Adipocyte (in vitro differentiated cells): ENCODE measurements around the gene SUGCT.

Source experiments
- DNase-seq: peaks from one replicate; pipeline ENCODE4 v3.0.0-alpha.2; 2015; ENCODE audit warnings: low read depth
- H3K27me3 ChIP-seq: replicated peaks from 2 replicates; pipeline ENCODE4 v1.7.0; 2013; ENCODE audit warnings: mild to moderate bottlenecking, low read length, moderate library complexity; ENCODE audit not compliant: control insufficient read depth, insufficient read depth
- H3K36me3 ChIP-seq: 2 replicates; pipeline ENCODE4 v1.7.0; 2013; ENCODE audit warnings: low read length, mild to moderate bottlenecking, moderate library complexity; ENCODE audit not compliant: control insufficient read depth, insufficient read depth, severe bottlenecking
- H3K4me1 ChIP-seq: 2 replicates; pipeline ENCODE4 v1.7.0; 2013; ENCODE audit warnings: mild to moderate bottlenecking, low read length, moderate library complexity; ENCODE audit not compliant: control insufficient read depth, insufficient read depth
- H3K4me3 ChIP-seq: 2 replicates; pipeline ENCODE4 v1.7.0; 2013; ENCODE audit warnings: mild to moderate bottlenecking, low read length, moderate library complexity
- H3K9ac ChIP-seq: 2 replicates; pipeline ENCODE4 v1.7.0; 2013; ENCODE audit warnings: mild to moderate bottlenecking, low read length, moderate library complexity
- H3K9me3 ChIP-seq: 2 replicates; pipeline ENCODE4 v1.7.0; 2013; ENCODE audit warnings: mild to moderate bottlenecking, low read length, moderate library complexity; ENCODE audit not compliant: control insufficient read depth

The SUGCT gene

DNA sequence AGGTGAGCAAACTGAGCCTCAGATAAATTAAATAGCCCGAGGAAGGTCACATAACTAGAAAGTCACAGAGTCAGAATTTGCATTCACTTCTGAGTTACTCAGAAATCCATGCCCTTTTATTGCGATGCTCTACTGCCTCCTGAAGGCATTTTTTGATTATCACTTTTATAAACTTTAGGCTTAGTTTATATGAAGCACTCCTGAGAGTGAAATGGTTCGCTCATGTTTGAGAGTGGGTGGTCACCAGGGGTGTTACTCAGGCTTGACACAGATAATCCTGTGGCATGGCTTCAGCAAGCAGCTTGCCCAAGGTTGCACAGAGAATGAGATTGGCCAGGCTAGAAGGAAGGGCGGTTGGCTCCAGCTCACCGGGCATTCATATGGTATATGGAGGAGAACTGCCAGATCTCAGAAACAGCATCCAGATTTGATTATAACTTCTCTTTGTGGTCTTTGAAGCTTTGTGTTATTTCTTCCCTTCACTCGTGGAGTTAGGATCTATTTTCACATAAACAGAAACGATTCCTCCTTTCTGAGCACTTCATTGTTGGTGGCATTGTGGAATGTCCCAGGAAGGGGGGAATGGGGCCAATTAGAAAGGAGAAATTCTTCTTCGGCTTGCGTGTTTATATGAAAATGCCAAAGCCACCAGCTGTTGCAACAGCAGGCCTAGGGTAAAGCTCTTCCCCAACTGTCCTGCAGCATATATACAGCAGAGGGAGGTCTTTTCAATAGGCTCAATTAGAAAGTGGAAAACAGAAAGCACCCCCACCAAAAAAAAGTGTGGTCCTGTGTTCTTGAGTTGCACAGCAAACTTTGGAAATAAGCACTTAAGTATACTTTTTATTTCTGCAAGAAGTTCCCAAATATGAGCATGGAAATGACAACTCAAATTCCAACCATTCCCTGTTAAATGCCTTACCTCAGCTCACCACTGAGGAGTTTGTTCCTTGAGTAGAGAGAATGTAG, 628.8 kb downstream of the SUGCT start:
- Histone ChIP-seq H3K4me1 (peaks cover 19% of the 10 kb centered on the region), H3K4me3 (no peak overlapping the region), H3K9me3 (no peaks in the 10 kb centered on the region), H3K9ac (peak overlapping the region; percentile 31), H3K36me3 (no peaks in the 10 kb centered on the region), H3K27me3 (no peaks in the 10 kb centered on the region)
- peak; percentile 91 for DNase-seq

DNA sequence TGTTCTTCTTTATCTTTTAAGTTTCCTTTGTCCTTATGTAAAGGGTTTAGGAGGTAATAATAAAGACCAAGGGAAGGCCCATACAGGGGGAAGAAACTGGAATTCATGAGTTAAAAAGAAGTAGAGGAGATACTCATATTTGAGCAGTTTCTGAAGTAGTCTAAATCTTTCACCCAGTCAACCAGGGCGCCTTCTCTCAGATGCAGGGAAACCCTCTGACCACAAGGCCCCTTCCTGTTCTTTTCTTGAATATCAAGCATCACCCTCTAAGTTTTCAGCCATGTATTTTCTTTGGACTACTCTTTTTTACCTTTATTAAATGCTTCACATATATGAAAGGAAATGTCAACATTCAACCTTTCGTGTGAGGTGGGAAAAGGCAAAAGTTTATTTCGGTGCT, 630.8 kb downstream of the SUGCT start:
- Histone ChIP-seq H3K9ac (no peak overlapping the region), H3K4me1 (peaks cover 11% of the 10 kb centered on the region), H3K27me3 (no peaks in the 10 kb centered on the region), H3K4me3 (no peak overlapping the region), H3K9me3 (no peaks in the 10 kb centered on the region), H3K36me3 (no peaks in the 10 kb centered on the region)
- DNase-seq = no peak

DNA sequence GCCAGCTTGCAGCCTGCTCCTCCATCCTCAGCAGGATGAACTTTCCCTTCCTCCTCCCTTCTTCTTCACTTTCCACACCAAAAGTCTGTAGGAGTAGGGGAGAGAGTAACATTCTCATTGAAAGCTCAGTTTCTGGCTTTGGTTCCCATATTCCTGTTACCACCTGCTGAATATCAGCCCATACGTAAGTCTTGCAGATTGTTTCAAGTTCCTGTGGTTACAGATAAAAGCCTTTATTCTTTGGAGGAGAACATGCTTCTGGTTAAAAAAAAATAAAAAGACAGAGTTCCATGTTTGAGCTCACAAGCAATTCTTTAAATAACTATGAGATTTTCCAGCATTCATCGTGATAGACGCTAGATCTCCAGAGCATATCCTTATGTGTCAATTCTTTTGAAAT, 637.3 kb downstream of the SUGCT start:
- Histone ChIP-seq H3K27me3 (no peaks in the 10 kb centered on the region), H3K9ac (no peak overlapping the region), H3K9me3 (no peaks in the 10 kb centered on the region), H3K36me3 (no peaks in the 10 kb centered on the region), H3K4me3 (no peak overlapping the region), H3K4me1 (no peaks in the 10 kb centered on the region)
- no peak for DNase-seq

DNA sequence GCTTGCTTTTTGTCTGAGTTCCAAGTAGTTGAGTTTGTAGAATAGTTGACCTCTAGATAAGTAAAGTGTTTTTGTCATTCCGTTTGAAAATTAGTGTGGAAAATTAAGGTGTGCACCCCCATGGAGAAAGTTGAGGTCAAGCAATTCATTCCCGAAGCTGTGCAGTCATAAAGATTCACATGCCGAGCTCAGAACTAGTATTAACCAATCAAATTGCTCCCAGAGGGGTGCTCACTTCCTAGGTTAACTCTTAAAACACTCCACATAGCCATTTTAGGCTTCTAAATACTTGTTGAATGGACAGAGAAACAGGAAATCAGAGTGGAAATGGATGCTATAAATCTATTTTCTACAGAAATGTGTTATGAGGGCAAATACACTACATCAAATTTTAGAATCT, 638.9 kb downstream of the SUGCT start:
- H3K27me3 ChIP-seq = no peaks in the 10 kb centered on the region
- DNase-seq = no peak
- H3K4me1 ChIP-seq = no peaks in the 10 kb centered on the region
- H3K9ac ChIP-seq = no peak overlapping the region
- H3K36me3 ChIP-seq = no peaks in the 10 kb centered on the region
- H3K9me3 ChIP-seq = no peaks in the 10 kb centered on the region
- H3K4me3 ChIP-seq = no peak overlapping the region

DNA sequence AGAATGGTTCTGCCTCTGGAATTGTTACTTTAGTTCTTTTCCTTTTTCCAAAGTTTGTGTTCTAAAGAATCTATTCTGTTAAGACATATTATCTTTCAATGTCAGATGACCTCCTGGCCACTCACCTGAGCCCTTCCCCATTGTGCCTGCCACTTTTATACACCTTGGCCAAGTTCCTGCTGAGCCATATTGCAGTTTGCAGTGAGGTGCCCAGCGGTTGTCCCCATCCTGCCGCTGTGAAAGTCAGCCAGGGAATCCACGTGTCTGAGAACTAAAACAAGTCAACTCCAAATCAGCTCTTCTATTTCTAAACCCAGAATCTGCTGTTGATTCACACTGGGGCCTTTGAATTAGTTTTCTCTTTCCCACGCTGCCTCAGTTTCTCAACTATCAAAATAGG, 641.1 kb downstream of the SUGCT start:
- Histone ChIP-seq H3K9me3 (no peaks in the 10 kb centered on the region), H3K9ac (no peak overlapping the region), H3K4me1 (peaks cover 6% of the 10 kb centered on the region), H3K36me3 (no peaks in the 10 kb centered on the region), H3K4me3 (no peak overlapping the region), H3K27me3 (no peaks in the 10 kb centered on the region)
- DNase-seq = no peak

DNA sequence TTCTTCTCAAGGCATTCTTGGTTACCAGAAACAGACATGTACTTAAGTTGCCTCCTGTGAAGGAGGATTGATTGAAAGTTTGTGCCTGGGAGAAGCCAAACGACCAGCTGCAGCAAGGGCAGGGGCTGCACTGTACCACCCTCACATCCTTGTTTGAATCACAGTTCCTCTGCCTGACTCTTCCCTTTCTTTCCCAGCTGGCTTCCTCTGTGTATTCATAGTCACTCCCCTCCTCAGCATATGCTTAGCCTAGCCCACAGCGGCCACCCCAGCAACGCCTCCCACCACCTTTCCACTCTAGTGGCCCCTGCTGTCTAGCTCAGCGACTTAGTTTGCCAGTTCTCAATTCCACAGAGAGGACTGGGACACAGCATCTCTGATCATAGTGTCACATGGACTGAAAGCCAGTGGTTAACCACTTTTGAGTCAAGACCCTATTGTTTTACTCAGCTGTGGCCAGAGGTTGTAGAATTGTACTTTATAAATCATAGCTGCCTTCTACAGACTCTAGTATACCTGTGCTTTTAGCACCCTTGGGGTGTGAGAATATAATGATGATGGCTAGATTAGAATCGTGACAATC, 643.0 kb downstream of the SUGCT start:
- Histone ChIP-seq H3K4me1 (peaks cover 14% of the 10 kb centered on the region), H3K4me3 (no peak overlapping the region)

DNA sequence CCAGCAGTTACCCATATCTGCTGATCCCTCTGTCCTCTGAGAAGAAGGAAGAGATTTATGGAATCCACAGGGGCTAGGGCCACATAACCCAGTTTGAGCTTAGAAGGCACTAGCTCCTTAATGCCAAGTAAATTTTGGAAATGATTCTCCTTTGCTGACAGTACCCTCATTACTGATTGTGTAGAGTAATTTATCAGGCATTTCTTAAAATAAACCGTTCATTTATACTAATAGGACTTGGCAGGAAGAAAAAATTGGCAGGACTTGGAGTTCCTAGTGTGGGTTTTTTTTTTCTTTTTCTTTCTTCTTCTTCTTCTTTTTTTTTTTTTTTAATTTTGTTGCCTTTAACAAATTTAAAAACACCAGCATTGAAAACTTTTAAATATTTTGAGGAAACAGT, 645.7 kb downstream of the SUGCT start:
- H3K27me3 ChIP-seq = no peaks in the 10 kb centered on the region
- DNase-seq = no peak
- no peak overlapping the region for H3K4me3 ChIP-seq
- peaks cover 14% of the 10 kb centered on the region for H3K4me1 ChIP-seq
- H3K9ac ChIP-seq = no peak overlapping the region
- no peaks in the 10 kb centered on the region for H3K36me3 ChIP-seq
- H3K9me3 ChIP-seq = no peaks in the 10 kb centered on the region

More for the DNA sequence above, 643.0 kb downstream of the SUGCT start:
- no peak overlapping the region for H3K9ac ChIP-seq
- DNase-seq = no peak
- H3K9me3 ChIP-seq = no peaks in the 10 kb centered on the region
- H3K36me3 ChIP-seq = no peaks in the 10 kb centered on the region
- no peaks in the 10 kb centered on the region for H3K27me3 ChIP-seq

DNA sequence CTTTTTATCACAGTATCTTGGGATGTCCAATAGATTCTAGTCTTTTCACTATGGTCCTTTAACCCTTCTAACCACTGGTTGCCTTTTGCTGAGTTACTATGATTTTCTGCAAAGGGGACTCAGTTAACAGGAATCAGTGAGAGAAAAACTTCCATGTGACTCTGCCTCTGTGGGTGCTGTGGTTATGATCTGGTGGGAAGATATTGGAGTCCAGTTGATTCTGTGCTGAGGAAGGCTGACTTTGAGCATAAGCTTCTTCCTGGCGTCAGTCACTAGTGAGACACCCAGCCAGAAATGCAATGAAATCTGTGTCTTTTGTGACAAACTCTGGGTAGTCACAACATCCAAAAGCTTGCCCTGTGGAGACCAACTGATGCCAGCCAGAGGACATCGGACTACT, 648.0 kb downstream of the SUGCT start:
- no peak for DNase-seq
- Histone ChIP-seq H3K4me1 (peaks cover 14% of the 10 kb centered on the region), H3K27me3 (no peaks in the 10 kb centered on the region), H3K9me3 (no peaks in the 10 kb centered on the region), H3K36me3 (no peaks in the 10 kb centered on the region), H3K9ac (no peak overlapping the region), H3K4me3 (no peak overlapping the region)

DNA sequence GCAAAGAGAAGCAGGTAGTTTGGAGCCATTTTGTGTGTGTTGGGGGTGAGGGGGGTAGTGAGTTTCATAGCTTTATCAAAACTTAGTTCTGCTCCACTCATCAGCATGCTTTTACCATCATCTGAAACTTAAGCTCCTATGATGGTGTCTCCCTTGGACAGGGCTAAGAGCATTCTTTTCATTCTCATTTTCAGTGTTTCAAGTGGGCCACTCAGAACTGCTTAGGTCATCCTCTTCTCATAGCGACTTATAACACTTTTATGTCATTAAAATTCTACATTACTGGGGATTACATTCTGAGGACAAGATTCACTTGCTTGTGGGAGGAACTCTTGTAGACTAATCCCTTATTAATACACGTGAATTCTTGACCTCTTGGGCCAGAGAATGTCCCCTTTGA, 649.4 kb downstream of the SUGCT start:
- H3K4me3 ChIP-seq = no peak overlapping the region
- DNase-seq = no peak
- H3K27me3 ChIP-seq = no peaks in the 10 kb centered on the region
- no peaks in the 10 kb centered on the region for H3K9me3 ChIP-seq
- H3K4me1 ChIP-seq = peaks cover 14% of the 10 kb centered on the region
- H3K9ac ChIP-seq = no peak overlapping the region
- H3K36me3 ChIP-seq = no peaks in the 10 kb centered on the region

DNA sequence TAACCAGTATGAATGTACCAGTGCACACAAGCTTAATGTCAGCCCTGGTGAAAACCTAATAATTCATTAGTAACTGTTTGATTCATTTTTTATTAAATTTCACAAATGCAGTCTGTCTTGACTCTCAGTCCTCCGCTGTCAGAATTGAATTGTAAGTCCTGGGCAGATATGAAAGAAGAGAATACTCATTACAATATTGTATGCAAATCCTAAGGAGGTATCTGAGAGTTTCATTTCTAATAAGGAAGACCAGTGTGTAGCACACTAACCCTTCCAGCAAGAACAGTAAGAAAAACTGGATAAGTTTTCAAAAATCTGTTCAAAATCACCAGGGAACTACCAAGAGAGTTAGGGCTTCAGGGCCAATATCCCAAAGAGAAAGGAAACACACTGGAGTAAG, 652.1 kb downstream of the SUGCT start:
- H3K9me3 ChIP-seq = no peaks in the 10 kb centered on the region
- no peak for DNase-seq
- H3K27me3 ChIP-seq = no peaks in the 10 kb centered on the region
- H3K9ac ChIP-seq = no peak overlapping the region
- no peaks in the 10 kb centered on the region for H3K4me1 ChIP-seq
- no peaks in the 10 kb centered on the region for H3K36me3 ChIP-seq
- H3K4me3 ChIP-seq = no peak overlapping the region

DNA sequence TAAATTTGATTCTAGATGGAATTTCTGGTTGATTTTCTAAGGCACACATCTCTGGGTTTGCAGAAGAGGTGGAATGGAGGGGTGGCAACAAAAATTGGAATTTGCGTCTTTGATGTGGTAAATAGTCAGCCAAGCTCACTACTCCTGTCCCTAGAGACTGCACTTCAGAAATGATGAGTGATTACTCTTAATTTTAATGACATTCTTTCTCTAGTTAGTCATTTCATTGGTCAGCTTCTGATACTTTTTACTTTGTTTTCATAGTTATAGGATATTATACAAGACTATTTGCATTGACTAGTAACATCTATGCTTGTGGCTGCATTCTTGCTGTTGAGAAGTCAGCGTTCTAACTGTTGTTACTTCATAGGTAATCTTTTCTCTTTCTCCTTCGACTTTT, 658.3 kb downstream of the SUGCT start:
- H3K4me1 ChIP-seq = peaks cover 24% of the 10 kb centered on the region
- no peak overlapping the region for H3K4me3 ChIP-seq
- peak; percentile 33 for DNase-seq

More for the DNA sequence above, 658.3 kb downstream of the SUGCT start:
- Histone ChIP-seq H3K36me3 (no peaks in the 10 kb centered on the region), H3K9ac (no peak overlapping the region), H3K9me3 (no peaks in the 10 kb centered on the region), H3K27me3 (no peaks in the 10 kb centered on the region)
